OCI-M2 (cell line): ENCODE results near the gene CGNL1.

Experiments
- DNase-seq: peaks from one replicate; lab custom pipeline; 2025; ENCODE audit not compliant: unreplicated experiment; lab: John Stamatoyannopoulos, UW

CGNL1 gene

GRCh38 chr15:57375827-57376695, at the start of gene CGNL1:
TSS of gene CGNL1 (plus strand) at chr15:57376505. CDS start at chr15:57438000, 61,495 bp downstream.
- DNase-seq = no peak

GRCh38 chr15:57327985-57328471, 48.3 kb upstream of the CGNL1 start:
- no peak for DNase-seq

GRCh38 chr15:57328479-57328878, 47.8 kb upstream of the CGNL1 start:
- DNase-seq = no peak

- no peak for DNase-seq
Observed at GRCh38 chr15:57328897-57329296, 47.4 kb upstream of the CGNL1 start.

- no peak for DNase-seq
Observed at GRCh38 chr15:57329582-57330367, 46.5 kb upstream of the CGNL1 start.

GRCh38 chr15:57330619-57331340, 45.5 kb upstream of the CGNL1 start:
- DNase-seq = no peak

- DNase-seq = no peak
Observed at GRCh38 chr15:57332326-57332725, 44.0 kb upstream of the CGNL1 start.

- DNase-seq = no peak
Observed at GRCh38 chr15:57333487-57333886, 42.8 kb upstream of the CGNL1 start.

- DNase-seq = no peak
Observed at GRCh38 chr15:57334257-57334656, 42.0 kb upstream of the CGNL1 start.

- DNase-seq = no peak
Observed at GRCh38 chr15:57335293-57335715, 41.0 kb upstream of the CGNL1 start.

- DNase-seq = no peak
Observed at GRCh38 chr15:57335719-57336118, 40.6 kb upstream of the CGNL1 start.

- no peak for DNase-seq
Observed at GRCh38 chr15:57337868-57338411, 38.4 kb upstream of the CGNL1 start.

- DNase-seq = no peak
Observed at GRCh38 chr15:57339321-57339720, 37.0 kb upstream of the CGNL1 start.

GRCh38 chr15:57340682-57341259, 35.5 kb upstream of the CGNL1 start:
- no peak for DNase-seq

- DNase-seq = no peak
Observed at GRCh38 chr15:57343048-57343447, 33.3 kb upstream of the CGNL1 start.

- no peak for DNase-seq
Observed at GRCh38 chr15:57343498-57343897, 32.8 kb upstream of the CGNL1 start.

- no peak for DNase-seq
Observed at GRCh38 chr15:57344282-57344681, 32.0 kb upstream of the CGNL1 start.

- no peak for DNase-seq
Observed at GRCh38 chr15:57345584-57345983, 30.7 kb upstream of the CGNL1 start.

- DNase-seq = no peak
Observed at GRCh38 chr15:57348081-57348480, 28.2 kb upstream of the CGNL1 start.

- no peak for DNase-seq
Observed at GRCh38 chr15:57352535-57353316, 23.6 kb upstream of the CGNL1 start.
